Lower lobe of right lung (tissue), 2 donors: ENCODE results near the gene NPTN. TPM values are rescaled to one million over a fixed set of nuclear protein-coding genes. Genes with fewer than 3 reads are reported as not detected.

ENCODE experiments used
- ATAC-seq, 2 donors: fragments of 200-7000 bp; cut with Tn5 transposase; one replicate each; pipeline ENCODE4 v1.9.1; 2020 to 2022; ENCODE audit warnings: mild to moderate bottlenecking in 2 of 2, moderate library complexity in 2 of 2
- DNase-seq: peaks from one replicate; pipeline ENCODE4 v3.0.0-alpha.2; 2020
- H3K27ac ChIP-seq: fragments of 200-600 bp; one replicate; pipeline ENCODE4 v1.8.0; 2022
- H3K27me3 ChIP-seq: fragments of 200-600 bp; one replicate; pipeline ENCODE4 v1.8.0; 2022; ENCODE audit warnings: low read depth
- H3K36me3 ChIP-seq: fragments of 200-600 bp; one replicate; pipeline ENCODE4 v1.8.0; 2022; ENCODE audit warnings: mild to moderate bottlenecking
- H3K4me1 ChIP-seq: fragments of 200-600 bp; one replicate; pipeline ENCODE4 v1.8.0; 2022
- H3K4me3 ChIP-seq: fragments of 200-600 bp; one replicate; pipeline ENCODE4 v1.8.0; 2022; ENCODE audit warnings: mild to moderate bottlenecking
- H3K9me3 ChIP-seq: fragments of 200-600 bp; one replicate; pipeline ENCODE4 v1.8.0; 2022
- intact Hi-C: fragments of 100-400 bp; cut with DNase I; formaldehyde crosslinking; loops from one replicate; pipeline ENCODE4 v1.11.0; 2022
- total RNA-seq: library from RNA; stranded (reverse); fragmentation: NEBNext Ultra II Directional; extraction: Animal tissue kit (Norgen Biotek cat#: 25700); gene quantifications from one replicate; pipeline ENCODE4 v1.2.1, GENCODE V29; 2021
- TF ChIP-seq, protein P1 (sequence below): fragments of 200-600 bp; IDR thresholded peaks from one replicate; pipeline ENCODE4 v1.8.0; 2022; ENCODE audit warnings: antibody characterized with exemption, mild to moderate bottlenecking
- donor health status: DM: no; HTN: yes; CAD: no; lungs with severe emphysema.

Gene NPTN
- total RNA-seq, 1 donor from 2014 or later: 138 TPM

DNA sequence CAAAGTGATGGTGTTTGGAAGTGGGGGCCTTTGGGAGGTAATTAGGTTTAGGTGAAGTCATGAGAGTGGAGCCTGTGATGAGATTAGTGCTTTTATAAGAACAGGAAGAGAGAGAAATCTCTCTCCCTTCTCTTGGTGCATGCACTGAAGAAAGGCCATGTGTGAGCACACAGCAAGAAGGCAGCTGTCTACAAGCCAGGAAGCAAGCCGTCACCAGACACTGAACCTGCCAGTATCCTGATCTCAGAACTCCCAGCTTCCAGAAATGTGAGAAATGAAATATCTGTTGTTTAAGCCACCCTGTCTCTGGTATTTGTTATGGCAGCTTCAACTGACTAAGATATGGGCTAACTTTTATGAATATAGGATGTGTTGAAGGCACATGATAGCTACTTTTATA, 117.7 kb downstream of the NPTN start:
- Histone ChIP-seq H3K9me3 (no peaks in the 10 kb centered on the region), H3K27me3 (no peaks in the 10 kb centered on the region), H3K36me3 (no peaks in the 10 kb centered on the region), H3K27ac (no peak overlapping the region), H3K4me1 (no peaks in the 10 kb centered on the region), H3K4me3 (no peak overlapping the region)
- DNase-seq: no peak
- intact Hi-C loops: no loop called here
- ATAC-seq: no peak
- TF ChIP-seq, protein P1, sequence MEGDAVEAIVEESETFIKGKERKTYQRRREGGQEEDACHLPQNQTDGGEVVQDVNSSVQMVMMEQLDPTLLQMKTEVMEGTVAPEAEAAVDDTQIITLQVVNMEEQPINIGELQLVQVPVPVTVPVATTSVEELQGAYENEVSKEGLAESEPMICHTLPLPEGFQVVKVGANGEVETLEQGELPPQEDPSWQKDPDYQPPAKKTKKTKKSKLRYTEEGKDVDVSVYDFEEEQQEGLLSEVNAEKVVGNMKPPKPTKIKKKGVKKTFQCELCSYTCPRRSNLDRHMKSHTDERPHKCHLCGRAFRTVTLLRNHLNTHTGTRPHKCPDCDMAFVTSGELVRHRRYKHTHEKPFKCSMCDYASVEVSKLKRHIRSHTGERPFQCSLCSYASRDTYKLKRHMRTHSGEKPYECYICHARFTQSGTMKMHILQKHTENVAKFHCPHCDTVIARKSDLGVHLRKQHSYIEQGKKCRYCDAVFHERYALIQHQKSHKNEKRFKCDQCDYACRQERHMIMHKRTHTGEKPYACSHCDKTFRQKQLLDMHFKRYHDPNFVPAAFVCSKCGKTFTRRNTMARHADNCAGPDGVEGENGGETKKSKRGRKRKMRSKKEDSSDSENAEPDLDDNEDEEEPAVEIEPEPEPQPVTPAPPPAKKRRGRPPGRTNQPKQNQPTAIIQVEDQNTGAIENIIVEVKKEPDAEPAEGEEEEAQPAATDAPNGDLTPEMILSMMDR: no peak

Other genes starting within 250 kb of the NPTN start
- not detected for gene REC114, start 190.2 kb downstream of the NPTN start, total RNA-seq
- 55.0 TPM for gene CD276, start 51.0 kb upstream of the NPTN start, total RNA-seq
- gene INSYN1, start 120.0 kb upstream of the NPTN start, total RNA-seq: 3.8 TPM
- gene TBC1D21, start 240.2 kb upstream of the NPTN start, total RNA-seq: not detected